ENCODE measurements around the gene CELF1. TPM values are rescaled to one million over a fixed set of nuclear protein-coding genes. Genes with fewer than 3 reads are reported as not detected.

The CELF1 gene
- total RNA-seq, 1 donor from 2014 or later = 76.3 TPM

DNA sequence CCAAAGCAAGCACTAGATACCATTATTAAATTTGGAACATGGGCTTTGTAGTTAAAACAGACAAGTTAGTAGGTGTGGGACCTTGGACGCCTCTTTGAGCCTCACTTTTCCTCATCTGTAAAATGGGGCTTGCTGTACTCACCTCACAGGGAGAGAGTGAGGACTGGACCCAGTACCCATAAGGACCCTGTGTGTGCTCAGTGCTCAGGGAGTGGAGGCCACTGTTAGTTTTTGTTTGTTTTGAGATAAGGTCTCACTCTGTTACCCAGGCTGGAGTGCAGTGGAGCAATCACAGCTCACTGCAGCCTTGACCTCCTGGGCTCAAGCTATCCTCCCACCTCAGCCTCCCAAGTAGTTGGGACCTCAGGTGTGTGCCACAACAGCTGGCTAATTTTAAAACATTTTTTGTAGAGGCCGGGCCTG is 112.9 kb downstream of the CELF1 start:
- H3K4me3 ChIP-seq (ENCODE audit: low read depth, low read length) = no peak overlapping the region
- no peak for DNase-seq (ENCODE audit: low read depth)
- TF ChIP-seq, protein P1, sequence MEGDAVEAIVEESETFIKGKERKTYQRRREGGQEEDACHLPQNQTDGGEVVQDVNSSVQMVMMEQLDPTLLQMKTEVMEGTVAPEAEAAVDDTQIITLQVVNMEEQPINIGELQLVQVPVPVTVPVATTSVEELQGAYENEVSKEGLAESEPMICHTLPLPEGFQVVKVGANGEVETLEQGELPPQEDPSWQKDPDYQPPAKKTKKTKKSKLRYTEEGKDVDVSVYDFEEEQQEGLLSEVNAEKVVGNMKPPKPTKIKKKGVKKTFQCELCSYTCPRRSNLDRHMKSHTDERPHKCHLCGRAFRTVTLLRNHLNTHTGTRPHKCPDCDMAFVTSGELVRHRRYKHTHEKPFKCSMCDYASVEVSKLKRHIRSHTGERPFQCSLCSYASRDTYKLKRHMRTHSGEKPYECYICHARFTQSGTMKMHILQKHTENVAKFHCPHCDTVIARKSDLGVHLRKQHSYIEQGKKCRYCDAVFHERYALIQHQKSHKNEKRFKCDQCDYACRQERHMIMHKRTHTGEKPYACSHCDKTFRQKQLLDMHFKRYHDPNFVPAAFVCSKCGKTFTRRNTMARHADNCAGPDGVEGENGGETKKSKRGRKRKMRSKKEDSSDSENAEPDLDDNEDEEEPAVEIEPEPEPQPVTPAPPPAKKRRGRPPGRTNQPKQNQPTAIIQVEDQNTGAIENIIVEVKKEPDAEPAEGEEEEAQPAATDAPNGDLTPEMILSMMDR (IDR thresholded peaks at IDR 0.05; ENCODE audit: insufficient read depth, low read length, poor library complexity, severe bottlenecking) = no peak
- no peaks in the 10 kb centered on the region for H3K27me3 ChIP-seq (ENCODE audit: control insufficient read depth, insufficient read depth, low read length)
- H3K36me3 ChIP-seq (ENCODE audit: control insufficient read depth, insufficient read depth, low read length) = no peaks in the 10 kb centered on the region

DNA sequence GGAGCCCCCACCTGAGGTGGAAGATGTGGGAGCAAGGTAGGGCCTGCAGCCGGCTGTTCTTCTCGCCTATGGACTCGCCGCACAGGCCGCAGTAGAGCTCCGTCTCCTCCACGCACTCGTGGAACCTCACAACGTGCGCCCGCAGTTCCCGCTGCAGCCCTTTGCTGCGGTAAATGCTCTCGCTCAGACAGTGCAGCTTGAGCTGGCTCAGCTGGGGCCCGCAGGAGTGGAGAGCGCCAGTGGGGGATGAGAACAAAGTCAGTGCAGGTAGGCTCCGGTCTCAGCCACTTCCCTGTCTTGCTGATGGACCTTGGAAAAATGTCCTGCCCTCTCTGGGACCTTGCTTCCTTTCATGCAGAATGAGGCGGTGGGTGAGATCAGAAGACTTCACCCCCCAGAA is 114.2 kb downstream of the CELF1 start:
- H3K27me3 ChIP-seq (ENCODE audit: control insufficient read depth, insufficient read depth, low read length) = no peaks in the 10 kb centered on the region
- no peak overlapping the region for H3K4me3 ChIP-seq (ENCODE audit: low read depth, low read length)
- TF ChIP-seq, protein P1 (IDR thresholded peaks at IDR 0.05; ENCODE audit: insufficient read depth, low read length, poor library complexity, severe bottlenecking) = no peak
- no peak for DNase-seq (ENCODE audit: low read depth)
- H3K36me3 ChIP-seq (ENCODE audit: control insufficient read depth, insufficient read depth, low read length) = no peaks in the 10 kb centered on the region

DNA sequence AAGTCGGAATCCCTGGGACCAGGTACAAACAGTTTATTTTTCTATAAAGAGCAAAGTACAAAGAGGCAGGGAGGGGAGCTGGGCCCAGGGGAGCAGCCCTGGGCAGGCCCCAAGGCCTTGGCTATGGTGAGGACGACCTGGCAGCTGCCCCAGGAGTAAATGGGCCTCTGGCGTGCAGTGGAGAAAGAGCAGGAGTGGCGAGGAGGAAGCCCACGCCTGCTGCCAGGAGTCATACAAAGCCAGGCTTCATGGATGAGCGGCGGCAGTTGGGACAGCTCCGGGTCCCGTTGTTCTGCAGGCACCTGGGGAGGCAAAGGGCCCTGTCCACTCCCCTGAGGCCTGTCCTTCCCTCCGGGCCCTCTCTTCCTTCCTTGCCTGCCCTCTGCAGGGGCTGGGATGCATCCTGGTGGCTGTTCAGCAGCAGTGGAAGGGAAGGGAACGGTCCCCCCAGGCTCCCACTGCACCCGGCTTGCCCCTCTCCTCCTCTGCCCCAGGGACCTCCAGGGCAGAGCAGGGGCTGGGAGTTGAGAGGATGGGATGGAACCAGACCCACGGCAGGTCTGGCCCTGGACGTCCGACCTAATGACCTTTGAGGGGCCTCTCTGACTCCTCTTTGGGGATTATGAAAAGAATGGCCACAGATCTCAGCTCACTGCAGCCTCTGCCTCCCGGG is 115.0 kb downstream of the CELF1 start:
- H3K36me3 ChIP-seq (ENCODE audit: control insufficient read depth, insufficient read depth, low read length) = no peaks in the 10 kb centered on the region
- TF ChIP-seq, protein P1 (IDR thresholded peaks at IDR 0.05; ENCODE audit: insufficient read depth, low read length, poor library complexity, severe bottlenecking) = no peak
- no peak for DNase-seq (ENCODE audit: low read depth)
- H3K4me3 ChIP-seq (ENCODE audit: low read depth, low read length) = no peak overlapping the region
- no peaks in the 10 kb centered on the region for H3K27me3 ChIP-seq (ENCODE audit: control insufficient read depth, insufficient read depth, low read length)

DNA sequence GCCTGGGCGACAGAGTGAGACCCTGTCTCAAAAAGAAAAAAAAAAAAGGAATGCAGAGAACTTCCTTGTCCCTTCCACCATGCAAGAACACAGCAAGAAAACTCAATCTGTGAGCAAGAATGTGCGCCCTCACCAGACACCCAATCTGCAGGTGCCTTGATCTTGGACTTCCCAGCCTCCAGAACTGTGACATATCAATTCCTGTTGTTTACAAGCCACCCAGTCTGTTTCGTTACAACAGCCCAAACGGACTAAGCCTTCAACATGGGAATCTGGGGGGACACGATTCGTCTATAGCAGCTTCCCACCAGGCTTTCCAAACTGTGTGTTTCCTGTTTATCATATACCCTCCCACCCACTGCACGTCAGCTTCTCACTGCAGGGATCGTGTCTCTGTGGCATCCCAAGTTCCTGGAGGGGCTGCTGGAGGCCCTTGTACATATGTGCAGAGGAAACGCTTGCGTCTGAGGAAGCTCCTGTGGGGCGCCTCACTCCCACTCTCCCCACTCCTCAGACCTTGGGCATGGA is 115.7 kb downstream of the CELF1 start:
- Histone ChIP-seq H3K4me3 (ENCODE audit: low read depth, low read length) (no peak overlapping the region), H3K27me3 (ENCODE audit: control insufficient read depth, insufficient read depth, low read length) (no peaks in the 10 kb centered on the region), H3K36me3 (ENCODE audit: control insufficient read depth, insufficient read depth, low read length) (no peaks in the 10 kb centered on the region)
- TF ChIP-seq, protein P1 (IDR thresholded peaks at IDR 0.05; ENCODE audit: insufficient read depth, low read length, poor library complexity, severe bottlenecking) = no peak
- DNase-seq (ENCODE audit: low read depth) = no peak

DNA sequence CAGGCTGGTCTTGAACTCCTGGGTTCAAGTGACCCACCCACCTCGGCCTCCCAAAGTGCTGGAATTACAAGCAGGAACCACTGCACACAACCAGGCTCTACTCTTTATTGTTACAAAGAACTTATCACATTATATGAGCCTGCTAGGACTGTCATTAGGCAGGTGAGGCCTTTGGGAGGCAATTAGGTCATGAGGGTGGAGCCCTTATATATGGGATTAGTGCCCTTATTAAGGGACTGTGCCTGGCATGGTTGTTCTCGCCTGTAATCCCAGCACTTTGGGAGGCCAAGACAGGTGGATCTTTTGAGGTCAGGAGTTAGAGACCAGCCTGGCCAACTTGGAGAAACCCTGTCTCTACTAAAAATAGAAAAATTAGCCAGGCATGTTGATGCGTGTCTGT is 116.2 kb downstream of the CELF1 start:
- no peak for DNase-seq (ENCODE audit: low read depth)
- Histone ChIP-seq H3K36me3 (ENCODE audit: control insufficient read depth, insufficient read depth, low read length) (no peaks in the 10 kb centered on the region), H3K27me3 (ENCODE audit: control insufficient read depth, insufficient read depth, low read length) (no peaks in the 10 kb centered on the region), H3K4me3 (ENCODE audit: low read depth, low read length) (no peak overlapping the region)
- TF ChIP-seq, protein P1 (IDR thresholded peaks at IDR 0.05; ENCODE audit: insufficient read depth, low read length, poor library complexity, severe bottlenecking) = no peak

DNA sequence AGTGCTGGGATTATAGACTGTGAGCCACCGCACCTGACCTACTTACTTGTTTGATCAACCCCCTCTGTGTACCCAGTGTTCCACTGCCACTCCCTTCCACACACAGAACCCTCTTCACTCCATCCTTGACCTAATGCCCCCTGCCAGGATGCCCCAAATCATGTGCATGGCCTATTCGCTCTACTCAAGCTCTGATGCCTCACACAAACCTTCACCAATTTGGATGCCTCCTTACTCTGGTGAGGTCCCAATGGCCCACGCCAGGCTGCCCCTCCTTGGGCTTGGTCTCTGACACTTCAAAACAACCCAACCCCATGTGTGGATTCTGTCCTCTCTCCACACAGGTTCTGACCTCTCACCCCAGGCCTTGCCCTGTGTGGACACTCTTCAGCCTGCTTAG is 117.2 kb downstream of the CELF1 start:
- H3K36me3 ChIP-seq (ENCODE audit: control insufficient read depth, insufficient read depth, low read length) = no peaks in the 10 kb centered on the region
- TF ChIP-seq, protein P1 (IDR thresholded peaks at IDR 0.05; ENCODE audit: insufficient read depth, low read length, poor library complexity, severe bottlenecking) = no peak
- no peaks in the 10 kb centered on the region for H3K27me3 ChIP-seq (ENCODE audit: control insufficient read depth, insufficient read depth, low read length)
- DNase-seq (ENCODE audit: low read depth) = no peak
- no peak overlapping the region for H3K4me3 ChIP-seq (ENCODE audit: low read depth, low read length)

All from kidney epithelial cell (primary cell).